Activated naive CD4-positive, alpha-beta T cell treated with anti-CD3 and anti-CD28 coated beads for 36 hours (primary cell): ENCODE data around the gene MAGED2. TPM values are rescaled to one million over a fixed set of nuclear protein-coding genes. Genes with fewer than 3 reads are reported as not detected.

Experiments used
- CTCF ChIA-PET: fragments of 350-600 bp; sonication (Branson Sonifier 250); formaldehyde crosslinking; loops from one replicate; lab custom pipeline; 2021; ENCODE audit warnings: antibody characterized with exemption; lab: Charles Lee
- DNase-seq: peaks from one replicate; pipeline ENCODE4 v3.0.0-alpha.2; 2020
- H3K27ac Mint-ChIP-seq: one replicate; pipeline ENCODE4 v1.8.0; 2021; ENCODE audit warnings: mild to moderate bottlenecking, mixed read lengths
- H3K27me3 Mint-ChIP-seq: one replicate; pipeline ENCODE4 v1.8.0; 2021; ENCODE audit warnings: low read depth, mixed read lengths
- H3K36me3 Mint-ChIP-seq: one replicate; pipeline ENCODE4 v1.8.0; 2021; ENCODE audit warnings: low read depth, mixed read lengths
- H3K4me1 Mint-ChIP-seq: one replicate; pipeline ENCODE4 v1.8.0; 2021; ENCODE audit warnings: low read depth, mixed read lengths
- H3K4me3 Mint-ChIP-seq: one replicate; pipeline ENCODE4 v1.8.0; 2021; ENCODE audit warnings: mild to moderate bottlenecking, moderate library complexity, mixed read lengths
- H3K9me3 Mint-ChIP-seq: one replicate; pipeline ENCODE4 v1.8.0; 2021; ENCODE audit warnings: mixed read lengths
- intact Hi-C: fragments of 100-400 bp; cut with micrococcal nuclease; formaldehyde crosslinking; loops from one replicate; pipeline ENCODE4 v1.15.1; 2023
- total RNA-seq, 2 experiments: library from RNA; stranded (reverse); gene quantifications; one replicate each; pipeline ENCODE4 v1.2.3, GENCODE V29; 2021

The MAGED2 gene
- total RNA-seq, 2 experiments from 2014 or later, result 34.1 to 35.7 TPM

- no peak for DNase-seq
- CTCF ChIA-PET, result no interaction called here
- no peak within 1 kb of the TSS for H3K4me3 Mint-ChIP-seq
- intact Hi-C loops, result no loop called here
- H3K27me3 Mint-ChIP-seq, result no peaks in the 10 kb centered on the region
- no peaks in the 10 kb centered on the region for H3K9me3 Mint-ChIP-seq
- no peak within 1 kb of the TSS for H3K27ac Mint-ChIP-seq
- H3K4me1 Mint-ChIP-seq, result no peaks in the 10 kb centered on the region
- H3K36me3 Mint-ChIP-seq, result no peaks in the 10 kb centered on the region
These were observed 9.4 kb upstream of the MAGED2 start, which contains the start of gene ITIH6 for GRCh38 chrX:54798137-54798536. ITIH6 (minus strand) TSS chrX:54798255; CDS start chrX:54798210, 45 bp downstream.

- H3K27me3 Mint-ChIP-seq, result no peaks in the 10 kb centered on the region
- no peak overlapping the region for H3K27ac Mint-ChIP-seq
- no peak for DNase-seq
- H3K4me1 Mint-ChIP-seq, result no peaks in the 10 kb centered on the region
- no peaks in the 10 kb centered on the region for H3K9me3 Mint-ChIP-seq
- H3K36me3 Mint-ChIP-seq, result no peaks in the 10 kb centered on the region
- CTCF ChIA-PET, result no interaction called here
- intact Hi-C loops, result no loop called here
- no peak overlapping the region for H3K4me3 Mint-ChIP-seq
These were observed 8.5 kb upstream of the MAGED2 start for GRCh38 chrX:54799046-54799445.

- peak overlapping the region; percentile 88 for H3K4me3 Mint-ChIP-seq
- no peaks in the 10 kb centered on the region for H3K9me3 Mint-ChIP-seq
- H3K4me1 Mint-ChIP-seq, result peaks cover 15% of the 10 kb centered on the region
- peak overlapping the region; percentile 88 for H3K27ac Mint-ChIP-seq
- intact Hi-C loops, result loop anchor here (1.0 to 10.0 kb wide), 7 partner anchors 169 to 1716 kb away; partner anchors contain the start of genes APEX2, KANTR, PHF8 and RRAGB
- no peak for DNase-seq
- no peaks in the 10 kb centered on the region for H3K27me3 Mint-ChIP-seq
- peaks cover 4% of the 10 kb centered on the region for H3K36me3 Mint-ChIP-seq
- CTCF ChIA-PET, result no interaction called here
These were observed 612 bp downstream of the MAGED2 start for GRCh38 chrX:54808109-54808604.

GRCh38 chrX:54808605-54809483 lies 1.3 kb downstream of the MAGED2 start:
- H3K4me1 Mint-ChIP-seq, result peaks cover 15% of the 10 kb centered on the region
- peak overlapping the region; percentile 88 for H3K4me3 Mint-ChIP-seq
- no peaks in the 10 kb centered on the region for H3K27me3 Mint-ChIP-seq
- peak overlapping the region; percentile 88 for H3K27ac Mint-ChIP-seq
- intact Hi-C loops, result loop anchor here (1.0 to 10.0 kb wide), 8 partner anchors 170 to 1717 kb away; partner anchors contain the start of genes APEX2, GNL3L, KANTR and PHF8
- H3K36me3 Mint-ChIP-seq, result peaks cover 4% of the 10 kb centered on the region
- CTCF ChIA-PET, result interaction anchor here (1.1 kb wide), 1 partner anchor 167 kb away, joined by 3 read pairs; no protein-coding TSS in a partner anchor
- peak; percentile 92 for DNase-seq
- H3K9me3 Mint-ChIP-seq, result no peaks in the 10 kb centered on the region

GRCh38 chrX:54810532-54810931 lies 3.0 kb downstream of the MAGED2 start:
- H3K4me1 Mint-ChIP-seq, result peaks cover 15% of the 10 kb centered on the region
- no peak overlapping the region for H3K4me3 Mint-ChIP-seq
- DNase-seq, result no peak
- CTCF ChIA-PET, result interaction anchor here (1.1 kb wide), 1 partner anchor 169 kb away, joined by 3 read pairs; no protein-coding TSS in a partner anchor
- intact Hi-C loops, result no loop called here
- no peak overlapping the region for H3K27ac Mint-ChIP-seq
- no peaks in the 10 kb centered on the region for H3K9me3 Mint-ChIP-seq
- no peaks in the 10 kb centered on the region for H3K27me3 Mint-ChIP-seq
- peaks cover 4% of the 10 kb centered on the region for H3K36me3 Mint-ChIP-seq

DNA sequence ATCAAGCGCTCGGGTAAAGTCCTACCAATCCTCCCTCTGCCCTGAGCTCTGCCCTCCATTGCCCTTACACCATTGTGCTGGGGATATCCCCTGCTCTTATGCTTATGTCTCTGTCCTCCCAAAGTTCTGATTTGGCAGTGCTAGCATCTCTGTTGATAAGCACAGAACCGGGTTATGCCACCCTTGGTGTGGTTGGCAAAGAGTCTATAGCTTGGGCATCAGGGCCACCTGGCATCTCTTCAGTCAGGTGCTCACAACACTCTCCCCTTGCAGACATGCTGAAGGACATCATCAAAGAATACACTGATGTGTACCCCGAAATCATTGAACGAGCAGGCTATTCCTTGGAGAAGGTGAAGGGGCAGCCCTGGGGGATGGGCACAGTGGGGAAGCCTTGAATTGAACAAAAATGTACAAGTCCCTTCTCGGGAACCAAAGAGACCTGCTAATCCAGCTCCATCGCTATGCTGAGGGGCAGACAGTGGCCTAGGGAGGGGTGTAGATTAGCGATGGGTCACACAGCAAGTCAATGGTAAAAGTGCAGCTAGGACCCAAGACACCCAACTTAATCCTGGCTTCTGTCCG lies 3.8 kb downstream of the MAGED2 start:
- H3K27me3 Mint-ChIP-seq, result no peaks in the 10 kb centered on the region
- peaks cover 11% of the 10 kb centered on the region for H3K36me3 Mint-ChIP-seq
- no peak overlapping the region for H3K27ac Mint-ChIP-seq
- peaks cover 15% of the 10 kb centered on the region for H3K4me1 Mint-ChIP-seq
- no peak overlapping the region for H3K4me3 Mint-ChIP-seq
- intact Hi-C loops, result no loop called here
- CTCF ChIA-PET, result no interaction called here
- DNase-seq, result no peak
- no peaks in the 10 kb centered on the region for H3K9me3 Mint-ChIP-seq

DNA sequence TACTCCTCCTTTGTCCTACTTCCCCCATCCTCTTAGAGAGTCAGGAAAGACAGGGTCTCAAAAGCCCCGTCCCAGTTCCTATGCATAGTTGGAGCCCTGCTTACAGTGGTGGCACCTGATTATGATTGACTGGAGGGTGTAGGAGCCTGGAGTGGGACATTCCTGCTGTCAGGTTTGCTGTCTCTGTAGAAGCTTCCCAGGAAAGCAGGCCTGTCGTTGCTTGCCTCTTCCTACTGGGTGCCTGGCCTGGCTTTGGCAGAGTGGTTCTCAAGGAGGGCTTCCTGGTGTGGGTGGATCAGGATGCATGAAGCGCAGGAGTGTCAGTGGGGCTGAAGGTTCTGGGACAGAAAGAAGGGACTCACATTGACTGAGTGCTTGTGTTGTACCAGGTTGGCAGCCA lies 4.8 kb downstream of the MAGED2 start:
- intact Hi-C loops, result no loop called here
- peaks cover 15% of the 10 kb centered on the region for H3K4me1 Mint-ChIP-seq
- no peak for DNase-seq
- no peak overlapping the region for H3K27ac Mint-ChIP-seq
- H3K4me3 Mint-ChIP-seq, result no peak overlapping the region
- H3K27me3 Mint-ChIP-seq, result no peaks in the 10 kb centered on the region
- H3K9me3 Mint-ChIP-seq, result no peaks in the 10 kb centered on the region
- CTCF ChIA-PET, result no interaction called here
- H3K36me3 Mint-ChIP-seq, result peaks cover 12% of the 10 kb centered on the region

- DNase-seq, result no peak
- Mint-ChIP-seq H3K4me1 (no peaks in the 10 kb centered on the region), H3K27ac (no peak overlapping the region), H3K36me3 (peaks cover 8% of the 10 kb centered on the region), H3K4me3 (no peak overlapping the region), H3K27me3 (no peaks in the 10 kb centered on the region), H3K9me3 (no peaks in the 10 kb centered on the region)
- CTCF ChIA-PET, result no interaction called here
- intact Hi-C loops, result no loop called here
These were observed 9.8 kb downstream of the MAGED2 start for GRCh38 chrX:54817220-54817820.

DNA sequence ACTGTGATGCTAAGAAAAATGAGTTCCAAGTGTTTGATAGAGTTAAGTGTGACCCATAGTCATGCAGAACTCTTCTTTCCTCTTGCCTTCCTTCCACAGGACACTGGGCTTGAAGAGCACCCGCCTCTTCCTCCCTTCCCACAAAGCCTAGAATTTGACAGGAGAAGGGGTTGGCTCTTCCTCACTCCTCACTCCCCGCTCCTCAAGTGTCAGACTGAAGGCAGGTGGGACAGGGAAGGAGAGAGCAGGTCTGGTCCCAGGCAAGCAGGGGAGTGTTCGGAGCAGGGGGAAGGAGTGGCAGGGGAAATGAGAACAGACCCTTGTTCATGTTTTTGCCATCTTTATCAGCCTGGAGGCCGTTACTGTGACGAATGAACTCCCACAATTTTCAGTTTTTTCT lies 10.7 kb downstream of the MAGED2 start:
- no peaks in the 10 kb centered on the region for H3K9me3 Mint-ChIP-seq
- CTCF ChIA-PET, result no interaction called here
- intact Hi-C loops, result no loop called here
- DNase-seq, result no peak
- no peak overlapping the region for H3K4me3 Mint-ChIP-seq
- no peaks in the 10 kb centered on the region for H3K4me1 Mint-ChIP-seq
- no peaks in the 10 kb centered on the region for H3K27me3 Mint-ChIP-seq
- H3K36me3 Mint-ChIP-seq, result peaks cover 8% of the 10 kb centered on the region
- no peak overlapping the region for H3K27ac Mint-ChIP-seq

- Mint-ChIP-seq H3K9me3 (no peaks in the 10 kb centered on the region), H3K27me3 (no peaks in the 10 kb centered on the region), H3K4me1 (no peaks in the 10 kb centered on the region), H3K4me3 (no peak overlapping the region), H3K27ac (no peak overlapping the region), H3K36me3 (peaks cover 8% of the 10 kb centered on the region)
- CTCF ChIA-PET, result no interaction called here
- no peak for DNase-seq
- intact Hi-C loops, result no loop called here
These were observed 11.7 kb downstream of the MAGED2 start for GRCh38 chrX:54819201-54819600.

GRCh38 chrX:54820737-54821136 lies 13.2 kb downstream of the MAGED2 start:
- CTCF ChIA-PET, result no interaction called here
- H3K9me3 Mint-ChIP-seq, result no peaks in the 10 kb centered on the region
- H3K4me3 Mint-ChIP-seq, result no peak overlapping the region
- peaks cover 6% of the 10 kb centered on the region for H3K36me3 Mint-ChIP-seq
- H3K27ac Mint-ChIP-seq, result no peak overlapping the region
- H3K27me3 Mint-ChIP-seq, result no peaks in the 10 kb centered on the region
- no peak for DNase-seq
- no peaks in the 10 kb centered on the region for H3K4me1 Mint-ChIP-seq
- intact Hi-C loops, result no loop called here

DNA sequence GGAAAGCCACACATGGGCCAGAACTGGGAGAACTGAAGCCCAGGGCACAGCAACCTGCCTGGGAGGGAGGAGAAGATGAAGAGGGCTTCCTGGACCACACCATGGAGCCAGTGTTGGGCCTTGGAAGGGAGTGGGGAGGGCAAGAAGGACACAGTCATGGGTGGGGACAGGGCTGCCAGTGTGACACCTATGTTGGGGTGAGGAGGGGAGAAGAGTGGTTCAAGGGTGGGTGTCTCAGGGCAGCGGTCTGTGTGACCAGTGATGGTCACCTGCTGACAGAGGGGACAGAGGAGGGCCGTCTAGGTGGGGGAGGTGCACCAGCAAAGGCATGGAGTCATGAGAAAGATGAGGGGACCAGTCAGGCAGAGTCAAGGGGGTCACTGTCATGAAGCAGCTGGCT lies 13.8 kb downstream of the MAGED2 start:
- Mint-ChIP-seq H3K4me3 (no peak overlapping the region), H3K9me3 (no peaks in the 10 kb centered on the region), H3K27ac (no peak overlapping the region), H3K27me3 (no peaks in the 10 kb centered on the region), H3K36me3 (peaks cover 1% of the 10 kb centered on the region), H3K4me1 (no peaks in the 10 kb centered on the region)
- DNase-seq, result no peak
- intact Hi-C loops, result no loop called here
- CTCF ChIA-PET, result no interaction called here
